Measurements from ENCODE around the gene TTC21B. TPM values are rescaled to one million over a fixed set of nuclear protein-coding genes. Genes with fewer than 3 reads are reported as not detected.
A peak's percentile ranks its signal among the peaks of the same experiment; 100 is the strongest.

Gene TTC21B
- polyA plus RNA-seq, 3 donors: 3.1 to 6.7 (median 3.8) TPM

DNA sequence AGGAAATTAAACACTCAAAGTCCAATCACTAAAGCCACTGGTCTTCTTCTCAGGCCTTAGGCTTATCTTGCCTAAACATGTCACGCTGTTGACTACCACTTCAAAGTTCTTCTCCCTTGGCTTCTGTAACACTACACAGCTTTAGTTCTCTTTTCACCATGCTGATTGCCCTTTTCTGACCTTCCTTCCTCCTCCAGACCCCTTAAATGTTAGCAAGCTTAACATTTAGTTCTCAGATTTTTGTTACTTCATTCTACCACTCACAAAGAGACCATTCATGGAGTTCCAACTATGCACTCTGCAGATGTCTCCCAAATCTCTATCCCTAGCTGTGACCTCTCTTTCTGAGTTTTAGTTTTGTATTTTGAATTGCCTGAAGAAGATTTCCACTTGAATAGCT lies 64.4 kb downstream of the TTC21B start:
- H3K4me1 Mint-ChIP-seq: peaks cover 20% of the 10 kb centered on the region
- 12% methylated on average over 1 of the region's 1 CpG for WGBS (ENCODE audit: insufficient coverage)
- DNase-seq: no peak
- H3K4me1 ChIP-seq (ENCODE audit: control insufficient read depth in 1 of 2, insufficient read depth in 2 of 2, low read length in 2 of 2): peaks cover 16 to 19% of the 10 kb centered on the region in 2 donors
- no peak overlapping the region for H2AFZ ChIP-seq (ENCODE audit: insufficient read depth, low read depth, low read length, poor library complexity, severe bottlenecking)
- peaks cover 0 to 2% (median 0%) of the 10 kb centered on the region in 3 donors for H3K27me3 Mint-ChIP-seq (ENCODE audit: low read depth in 3 of 3)
- H3K36me3 Mint-ChIP-seq: peaks cover 36 to 39% of the 10 kb centered on the region in 2 donors
- H3K36me3 ChIP-seq (replicated peaks in 1 of 2; ENCODE audit: control insufficient read depth in 1 of 2, insufficient read depth in 2 of 2, low read length in 2 of 2): peaks cover 13 to 48% of the 10 kb centered on the region in 2 donors
- peak overlapping the region; percentile 14 for H3K4me2 ChIP-seq (replicated peaks; ENCODE audit: extremely low read depth, low read length, poor library complexity, severe bottlenecking)
- TF ChIP-seq, protein P1, sequence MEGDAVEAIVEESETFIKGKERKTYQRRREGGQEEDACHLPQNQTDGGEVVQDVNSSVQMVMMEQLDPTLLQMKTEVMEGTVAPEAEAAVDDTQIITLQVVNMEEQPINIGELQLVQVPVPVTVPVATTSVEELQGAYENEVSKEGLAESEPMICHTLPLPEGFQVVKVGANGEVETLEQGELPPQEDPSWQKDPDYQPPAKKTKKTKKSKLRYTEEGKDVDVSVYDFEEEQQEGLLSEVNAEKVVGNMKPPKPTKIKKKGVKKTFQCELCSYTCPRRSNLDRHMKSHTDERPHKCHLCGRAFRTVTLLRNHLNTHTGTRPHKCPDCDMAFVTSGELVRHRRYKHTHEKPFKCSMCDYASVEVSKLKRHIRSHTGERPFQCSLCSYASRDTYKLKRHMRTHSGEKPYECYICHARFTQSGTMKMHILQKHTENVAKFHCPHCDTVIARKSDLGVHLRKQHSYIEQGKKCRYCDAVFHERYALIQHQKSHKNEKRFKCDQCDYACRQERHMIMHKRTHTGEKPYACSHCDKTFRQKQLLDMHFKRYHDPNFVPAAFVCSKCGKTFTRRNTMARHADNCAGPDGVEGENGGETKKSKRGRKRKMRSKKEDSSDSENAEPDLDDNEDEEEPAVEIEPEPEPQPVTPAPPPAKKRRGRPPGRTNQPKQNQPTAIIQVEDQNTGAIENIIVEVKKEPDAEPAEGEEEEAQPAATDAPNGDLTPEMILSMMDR (IDR thresholded peaks at IDR 0.05): no peak
- intact Hi-C loops (cut with micrococcal nuclease): no loop called here
- no peaks in the 10 kb centered on the region for H3K27me3 ChIP-seq (ENCODE audit: control insufficient read depth in 2 of 2, insufficient read depth in 2 of 2, low read length in 2 of 2)
- peak overlapping the region in 1 of 2 donors; percentile 52 for H3K4me3 Mint-ChIP-seq
- H4K20me1 ChIP-seq (ENCODE audit: insufficient read depth, low read length): no peaks in the 10 kb centered on the region
- H3K27ac Mint-ChIP-seq: peak overlapping the region in 6 of 7 donors; percentile 35 to 82 (median 72)
- peak overlapping the region in 1 of 2 donors; percentile 73 for H3K27ac ChIP-seq (ENCODE audit: low read depth in 1 of 2, low read length in 2 of 2)
- H3K4me3 ChIP-seq (replicated peaks in 1 of 3; ENCODE audit: low read depth in 2 of 3, low read length in 3 of 3): no peak overlapping the region
- peaks cover 0 to 2% (median 0%) of the 10 kb centered on the region in 7 donors for H3K9me3 Mint-ChIP-seq
- H3K79me2 ChIP-seq (ENCODE audit: insufficient read depth, low read length): no peaks in the 10 kb centered on the region
- no peak overlapping the region for H3K9ac ChIP-seq (ENCODE audit: insufficient read depth, low read length, poor library complexity, severe bottlenecking)
- no peaks in the 10 kb centered on the region for H3K9me3 ChIP-seq (replicated peaks in 1 of 2; ENCODE audit: control insufficient read depth in 1 of 2, insufficient read depth in 1 of 2, low read length in 2 of 2)

DNA sequence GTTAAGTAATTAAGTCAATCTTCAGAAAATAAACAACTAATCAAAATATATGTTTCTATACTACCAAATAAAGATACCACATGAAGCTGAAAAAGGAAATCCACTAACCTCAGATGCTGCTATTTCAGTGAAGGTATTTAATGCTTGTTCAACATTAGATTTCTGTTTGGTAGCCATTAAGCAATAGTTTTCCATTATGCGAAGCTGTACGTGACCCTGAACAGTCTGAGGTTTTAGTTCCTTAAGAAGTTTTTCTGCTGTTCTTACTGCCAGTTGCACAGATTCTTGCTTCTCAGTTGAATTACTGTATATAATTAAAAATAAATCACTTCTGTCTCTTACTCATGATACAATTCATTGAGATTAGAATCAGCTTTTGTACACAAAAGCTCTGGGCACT lies 65.4 kb downstream of the TTC21B start:
- Histone ChIP-seq H3K27me3 (ENCODE audit: control insufficient read depth in 2 of 2, insufficient read depth in 2 of 2, low read length in 2 of 2) (no peaks in the 10 kb centered on the region), H3K79me2 (ENCODE audit: insufficient read depth, low read length) (no peaks in the 10 kb centered on the region), H3K4me1 (ENCODE audit: control insufficient read depth in 1 of 2, insufficient read depth in 2 of 2, low read length in 2 of 2) (peaks cover 16 to 19% of the 10 kb centered on the region in 2 donors), H3K36me3 (replicated peaks in 1 of 2; ENCODE audit: control insufficient read depth in 1 of 2, insufficient read depth in 2 of 2, low read length in 2 of 2) (peaks cover 16 to 47% of the 10 kb centered on the region in 2 donors), H4K20me1 (ENCODE audit: insufficient read depth, low read length) (no peaks in the 10 kb centered on the region), H3K4me2 (replicated peaks; ENCODE audit: extremely low read depth, low read length, poor library complexity, severe bottlenecking) (peak overlapping the region; percentile 1), H3K27ac (ENCODE audit: low read depth in 1 of 2, low read length in 2 of 2) (peak overlapping the region in 1 of 2 donors; percentile 73), H2AFZ (ENCODE audit: insufficient read depth, low read depth, low read length, poor library complexity, severe bottlenecking) (no peak overlapping the region), H3K4me3 (replicated peaks in 1 of 3; ENCODE audit: low read depth in 2 of 3, low read length in 3 of 3) (no peak overlapping the region), H3K9ac (ENCODE audit: insufficient read depth, low read length, poor library complexity, severe bottlenecking) (no peak overlapping the region), H3K9me3 (replicated peaks in 1 of 2; ENCODE audit: control insufficient read depth in 1 of 2, insufficient read depth in 1 of 2, low read length in 2 of 2) (no peaks in the 10 kb centered on the region)
- H3K4me1 Mint-ChIP-seq: peaks cover 20% of the 10 kb centered on the region
- H3K27ac Mint-ChIP-seq: peak overlapping the region in 1 of 7 donors; percentile 1
- H3K27me3 Mint-ChIP-seq (ENCODE audit: low read depth in 3 of 3): peaks cover 0 to 2% (median 0%) of the 10 kb centered on the region in 3 donors
- TF ChIP-seq, protein P1 (IDR thresholded peaks at IDR 0.05): no peak
- WGBS (ENCODE audit: insufficient coverage): no CpG with 5 or more reads among the region's 2 CpGs
- H3K36me3 Mint-ChIP-seq: peaks cover 37 to 41% of the 10 kb centered on the region in 2 donors
- no peak overlapping the region for H3K4me3 Mint-ChIP-seq
- intact Hi-C loops (cut with micrococcal nuclease): no loop called here
- peaks cover 0 to 2% (median 0%) of the 10 kb centered on the region in 7 donors for H3K9me3 Mint-ChIP-seq
- no peak for DNase-seq
